ENCODE measurements around the gene TAS2R46.

Gene TAS2R46

DNA sequence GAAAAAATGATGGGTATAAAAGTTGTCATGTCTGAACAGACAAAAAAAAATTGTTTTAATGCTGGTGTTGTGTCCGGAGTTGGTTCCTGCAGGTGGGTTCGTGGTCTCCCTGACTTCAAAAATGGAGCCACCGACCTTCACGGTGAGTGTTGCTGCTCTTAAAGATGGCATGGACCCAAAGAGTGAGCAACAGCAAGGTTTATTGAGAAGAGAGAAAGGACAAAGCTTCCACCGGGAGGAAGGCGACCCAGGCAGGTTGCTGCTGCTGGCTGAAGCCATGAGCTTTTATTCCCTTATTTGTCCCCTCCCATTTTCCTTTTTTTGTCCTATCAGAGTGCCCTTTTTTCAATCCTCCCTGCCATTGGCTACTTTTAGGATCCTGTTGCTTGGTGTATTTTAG lies 30.8 kb downstream of the TAS2R46 start, which contains the start of gene TAS2R31:
Gene TAS2R31, minus strand, starts transcription at position 101 of the 400 bp plus-strand sequence. Its CDS starts 72 bp downstream, at position 29.
- DNase-seq = no peak

DNA sequence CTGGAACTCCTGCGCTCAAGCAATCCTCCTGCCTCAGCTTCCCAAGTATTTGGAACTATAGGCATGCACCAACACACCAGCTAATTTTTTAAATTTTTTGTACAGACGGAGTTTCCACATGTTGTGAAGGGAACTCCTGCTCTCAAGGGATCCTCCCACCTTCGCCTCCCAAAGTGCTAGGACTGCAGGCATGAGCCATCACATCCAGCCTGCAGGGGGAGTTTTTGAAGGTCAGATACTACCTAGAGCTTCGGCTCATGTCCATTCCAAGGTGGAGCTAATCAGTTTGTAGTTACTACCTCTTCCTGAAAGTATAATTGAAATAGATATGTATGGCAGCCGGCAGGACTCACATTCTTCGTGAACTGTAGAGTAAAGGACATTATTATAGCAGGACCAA lies 36.0 kb downstream of the TAS2R46 start:
- no peak for DNase-seq

DNA sequence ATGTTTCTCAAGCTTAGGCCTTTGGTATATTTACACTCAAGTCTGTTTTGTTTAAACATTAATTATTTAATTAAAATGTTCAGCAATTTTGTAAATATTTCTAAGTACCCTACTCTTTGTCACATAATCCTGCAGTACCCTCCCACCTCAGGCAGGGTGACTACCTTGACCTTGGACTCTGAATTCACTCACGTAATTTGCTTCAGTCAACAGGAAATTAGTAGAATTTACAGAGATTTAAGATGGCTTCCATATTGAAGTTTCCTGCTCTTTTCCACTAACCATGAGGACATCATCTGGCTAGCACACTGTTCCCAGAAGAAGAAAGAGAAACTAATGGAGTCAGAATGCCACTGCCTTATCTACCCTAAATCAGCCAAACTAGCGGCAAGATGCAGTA lies 38.7 kb downstream of the TAS2R46 start:
- no peak for DNase-seq

DNA sequence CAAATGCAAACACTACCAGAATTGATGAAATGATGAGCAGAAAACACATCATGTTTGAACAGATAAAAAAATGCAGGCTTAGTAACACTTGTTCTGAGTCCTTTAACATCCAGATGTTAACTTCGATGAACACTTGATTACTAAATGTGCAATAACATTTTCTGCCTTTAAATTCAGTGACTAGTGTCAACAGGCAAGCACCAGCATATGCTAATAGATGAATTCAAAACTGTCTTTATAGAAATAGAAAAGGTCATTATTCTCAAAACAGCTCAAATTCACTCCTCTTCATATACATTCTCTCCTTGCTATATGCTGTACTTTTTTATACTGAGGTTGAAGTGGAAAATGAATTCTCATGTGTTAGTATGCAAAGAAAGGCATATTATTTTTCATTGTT lies 39.6 kb downstream of the TAS2R46 start, which contains the start of gene TAS2R19:
Gene TAS2R19, minus strand, starts transcription at position 101 of the 400 bp plus-strand sequence. Its CDS starts 49 bp downstream, at position 52.
- DNase-seq = no peak

DNA sequence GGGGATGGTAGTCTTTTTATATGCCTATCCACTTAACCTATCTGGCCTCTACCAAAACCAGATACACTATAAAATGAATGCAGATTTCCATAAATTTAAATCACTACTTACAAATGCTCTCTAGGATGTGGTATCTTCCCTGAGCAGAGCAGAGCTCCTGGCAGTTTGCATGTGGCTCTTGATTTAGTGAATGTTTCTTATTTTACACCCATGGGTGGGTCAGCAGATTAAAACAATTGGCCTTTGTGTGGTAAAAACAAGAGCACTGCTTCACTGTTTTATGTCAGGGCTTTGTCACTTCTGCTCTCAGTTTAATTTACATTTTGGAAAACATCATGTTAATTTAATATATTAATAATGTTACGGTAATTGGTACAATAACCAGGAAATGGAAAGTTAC lies 45.2 kb downstream of the TAS2R46 start:
- no peak for DNase-seq

DNA sequence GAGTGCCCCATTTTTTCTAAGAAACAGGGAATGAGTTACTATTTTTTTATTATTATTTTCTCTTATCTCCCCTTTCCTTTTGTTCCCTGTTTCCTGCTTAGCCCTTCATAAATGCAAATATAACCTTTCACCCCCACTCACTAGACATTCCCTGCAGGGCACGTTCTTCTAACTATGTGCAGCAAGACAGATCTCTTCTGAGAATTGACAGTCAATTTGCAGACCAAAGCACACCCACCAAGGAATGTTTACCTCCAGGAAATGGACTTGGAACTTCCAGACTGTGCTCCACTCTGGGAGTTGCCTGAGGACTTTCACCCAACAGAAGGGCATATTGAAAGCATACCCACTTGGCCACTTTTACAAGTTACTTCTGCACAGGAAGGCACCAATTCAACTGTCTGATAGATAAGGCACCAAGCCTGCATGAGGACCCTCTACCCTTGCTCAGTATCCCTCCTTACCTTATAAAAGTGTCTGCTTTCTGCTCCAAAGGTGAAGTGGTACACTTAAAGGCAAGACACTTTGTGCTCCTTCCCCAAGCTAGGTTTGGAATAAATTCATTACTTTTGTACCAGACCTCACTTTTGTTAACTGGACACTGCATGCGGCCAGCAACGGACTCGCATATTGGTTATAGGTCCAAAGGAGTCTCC lies 46.2 kb downstream of the TAS2R46 start:
- no peak for DNase-seq

DNA sequence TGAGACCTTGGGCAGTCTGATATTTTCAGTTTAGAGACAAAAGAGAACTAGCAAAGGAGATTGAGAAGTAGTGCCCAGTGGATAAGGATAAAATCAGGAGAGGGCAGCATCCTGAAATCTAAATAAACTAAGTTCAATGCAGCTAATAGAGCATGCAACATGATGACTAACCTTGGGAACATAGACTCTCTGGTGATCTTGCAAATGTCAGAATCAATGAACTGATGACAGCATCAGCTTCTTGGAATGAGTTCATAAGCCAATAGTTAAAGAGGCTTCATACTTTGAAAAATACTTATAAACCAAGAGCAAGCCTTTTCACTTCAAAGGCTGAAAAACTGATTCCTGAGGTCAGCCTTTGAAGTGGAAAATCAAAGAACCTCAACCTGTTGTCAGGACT lies 47.9 kb downstream of the TAS2R46 start:
- DNase-seq = no peak

Measured in T1000 (cell line).